ENCODE measurements around the gene CATSPER3. TPM values are rescaled to one million over a fixed set of nuclear protein-coding genes. Genes with fewer than 3 reads are reported as not detected.
A peak's percentile ranks its signal among the peaks of the same experiment; 100 is the strongest.

The CATSPER3 gene
- total RNA-seq, 1 donor from 2014 or later: 0.22 TPM

DNA sequence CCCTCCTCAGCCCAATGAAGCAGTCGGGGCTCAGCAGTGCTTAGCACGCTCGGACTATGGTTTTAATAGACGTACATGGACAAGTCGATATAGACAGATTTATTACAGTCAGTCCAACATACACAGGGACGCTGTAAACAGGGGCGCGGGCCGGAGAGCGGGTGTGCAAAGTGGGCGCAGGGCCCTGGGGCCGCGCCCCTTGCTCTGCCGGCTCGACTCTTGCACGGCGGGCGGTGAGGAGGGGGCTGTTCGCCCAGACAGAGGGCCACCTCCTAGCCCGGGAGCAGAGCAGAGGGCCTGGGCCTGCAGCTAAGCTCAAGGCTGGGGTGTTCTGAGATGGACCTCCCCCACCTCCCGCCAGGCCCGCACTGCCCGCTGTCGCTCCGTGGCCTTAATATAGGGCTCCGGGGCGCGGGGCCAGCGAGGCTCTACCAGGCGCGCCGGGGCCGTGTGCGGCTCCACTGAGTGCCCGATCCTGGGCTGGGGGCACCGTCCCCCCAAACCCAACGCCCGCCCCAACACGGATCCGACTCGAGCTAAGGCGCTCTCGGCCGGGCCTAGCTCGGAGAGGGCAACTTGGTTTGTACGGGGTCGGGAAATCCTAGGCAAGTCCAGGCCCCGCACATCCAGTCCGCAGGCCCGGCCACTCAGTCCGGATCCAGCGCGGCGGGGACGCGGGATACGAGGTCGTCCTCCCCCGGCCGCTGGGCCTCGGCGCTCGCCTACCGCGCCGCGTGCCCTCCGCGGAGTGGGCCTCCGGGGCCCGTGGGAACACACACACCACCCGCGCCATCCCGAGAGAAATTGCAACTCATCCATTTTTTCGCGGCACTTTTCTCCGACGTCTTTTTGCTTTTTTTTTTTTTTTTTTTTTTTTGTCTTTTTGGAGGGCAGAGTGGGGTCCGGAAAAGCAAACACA is 60.2 kb downstream of the CATSPER3 start:
- Mint-ChIP-seq H3K4me3 (peak overlapping the region; percentile 39), H3K36me3 (no peaks in the 10 kb centered on the region), H3K27ac (no peak overlapping the region), H3K4me1 (ENCODE audit: unreplicated experiment) (peaks cover 5% of the 10 kb centered on the region), H3K27me3 (peaks cover 85% of the 10 kb centered on the region), H3K9me3 (no peaks in the 10 kb centered on the region)
- no peak for DNase-seq (ENCODE audit: extremely low spot score, unreplicated experiment)
- TF ChIP-seq, protein P1, sequence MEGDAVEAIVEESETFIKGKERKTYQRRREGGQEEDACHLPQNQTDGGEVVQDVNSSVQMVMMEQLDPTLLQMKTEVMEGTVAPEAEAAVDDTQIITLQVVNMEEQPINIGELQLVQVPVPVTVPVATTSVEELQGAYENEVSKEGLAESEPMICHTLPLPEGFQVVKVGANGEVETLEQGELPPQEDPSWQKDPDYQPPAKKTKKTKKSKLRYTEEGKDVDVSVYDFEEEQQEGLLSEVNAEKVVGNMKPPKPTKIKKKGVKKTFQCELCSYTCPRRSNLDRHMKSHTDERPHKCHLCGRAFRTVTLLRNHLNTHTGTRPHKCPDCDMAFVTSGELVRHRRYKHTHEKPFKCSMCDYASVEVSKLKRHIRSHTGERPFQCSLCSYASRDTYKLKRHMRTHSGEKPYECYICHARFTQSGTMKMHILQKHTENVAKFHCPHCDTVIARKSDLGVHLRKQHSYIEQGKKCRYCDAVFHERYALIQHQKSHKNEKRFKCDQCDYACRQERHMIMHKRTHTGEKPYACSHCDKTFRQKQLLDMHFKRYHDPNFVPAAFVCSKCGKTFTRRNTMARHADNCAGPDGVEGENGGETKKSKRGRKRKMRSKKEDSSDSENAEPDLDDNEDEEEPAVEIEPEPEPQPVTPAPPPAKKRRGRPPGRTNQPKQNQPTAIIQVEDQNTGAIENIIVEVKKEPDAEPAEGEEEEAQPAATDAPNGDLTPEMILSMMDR (conservative IDR thresholded peaks at IDR 0.05): no peak

DNA sequence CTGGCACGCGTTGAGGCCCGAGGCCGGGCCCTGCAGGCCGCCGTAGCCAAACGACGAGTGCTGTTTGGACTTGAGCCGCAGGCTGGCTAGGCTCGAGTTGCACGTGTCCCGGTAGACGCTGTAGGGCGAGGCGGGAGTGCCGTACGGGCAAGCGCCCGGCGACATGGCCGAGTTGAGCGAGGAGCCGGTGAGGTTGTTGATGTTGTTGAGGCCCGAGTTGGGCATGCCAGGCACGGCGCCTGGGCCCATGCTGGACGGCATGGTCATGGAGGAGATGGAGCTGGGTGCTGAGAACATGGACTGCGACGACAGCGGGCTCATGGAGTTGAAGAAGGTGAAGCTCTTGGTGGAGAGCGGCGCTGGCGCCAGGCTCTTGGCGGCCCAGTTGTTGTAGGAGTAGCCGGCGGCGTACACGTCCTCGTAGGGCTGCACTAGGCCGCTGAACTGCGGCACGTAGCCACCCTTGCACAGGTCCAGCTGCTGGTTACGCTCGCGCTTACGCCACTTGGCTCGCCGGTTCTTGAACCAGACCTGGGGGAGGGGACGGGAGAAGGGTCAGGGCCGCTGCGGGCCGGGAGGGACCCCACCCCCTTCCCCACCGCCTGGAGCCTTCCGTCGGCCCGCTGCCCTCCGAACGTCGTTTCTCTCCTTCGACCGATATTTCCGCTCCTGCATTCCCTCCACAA is 61.2 kb downstream of the CATSPER3 start:
- Mint-ChIP-seq H3K4me3 (peak overlapping the region; percentile 66), H3K36me3 (no peaks in the 10 kb centered on the region), H3K27ac (no peak overlapping the region), H3K4me1 (ENCODE audit: unreplicated experiment) (peaks cover 10% of the 10 kb centered on the region), H3K9me3 (no peaks in the 10 kb centered on the region), H3K27me3 (peaks cover 83% of the 10 kb centered on the region)
- no peak for DNase-seq (ENCODE audit: extremely low spot score, unreplicated experiment)
- TF ChIP-seq, protein P1 (conservative IDR thresholded peaks at IDR 0.05): no peak

DNA sequence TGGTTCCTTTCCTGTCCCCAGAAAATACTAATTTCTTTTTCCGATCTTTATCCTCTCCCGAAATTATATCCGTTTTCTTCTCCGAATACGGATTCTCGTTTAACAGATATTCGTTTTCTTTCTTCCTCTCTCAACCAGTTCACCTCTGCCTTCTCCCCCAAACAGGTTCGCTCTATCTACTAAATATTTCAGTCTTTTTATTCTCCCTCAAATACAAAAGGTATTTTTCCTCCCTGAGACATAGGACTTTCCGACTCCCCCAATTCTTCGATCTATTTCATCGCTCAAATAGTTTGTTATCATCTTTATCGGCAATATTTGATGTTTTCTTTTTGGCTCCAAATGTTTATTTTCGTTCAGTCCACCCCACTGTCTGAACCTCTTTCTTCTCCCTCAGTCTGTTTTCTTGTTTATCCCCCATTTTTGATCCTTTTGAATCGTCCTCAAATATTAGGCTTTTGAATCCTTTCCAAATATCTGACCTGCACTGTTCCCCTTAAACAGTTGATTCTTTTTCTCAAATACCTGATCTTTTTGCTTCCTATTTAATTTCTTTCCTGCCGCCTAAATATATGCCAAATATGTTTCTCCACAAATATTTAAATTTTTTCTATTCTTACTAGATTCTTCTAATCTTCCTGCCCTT is 61.9 kb downstream of the CATSPER3 start:
- H3K27me3 Mint-ChIP-seq: peaks cover 83% of the 10 kb centered on the region
- no peaks in the 10 kb centered on the region for H3K36me3 Mint-ChIP-seq
- H3K4me1 Mint-ChIP-seq (ENCODE audit: unreplicated experiment): peaks cover 10% of the 10 kb centered on the region
- TF ChIP-seq, protein P1 (conservative IDR thresholded peaks at IDR 0.05): no peak
- H3K4me3 Mint-ChIP-seq: peak overlapping the region; percentile 66
- no peak for DNase-seq (ENCODE audit: extremely low spot score, unreplicated experiment)
- H3K27ac Mint-ChIP-seq: peak overlapping the region; percentile 4
- H3K9me3 Mint-ChIP-seq: no peaks in the 10 kb centered on the region

DNA sequence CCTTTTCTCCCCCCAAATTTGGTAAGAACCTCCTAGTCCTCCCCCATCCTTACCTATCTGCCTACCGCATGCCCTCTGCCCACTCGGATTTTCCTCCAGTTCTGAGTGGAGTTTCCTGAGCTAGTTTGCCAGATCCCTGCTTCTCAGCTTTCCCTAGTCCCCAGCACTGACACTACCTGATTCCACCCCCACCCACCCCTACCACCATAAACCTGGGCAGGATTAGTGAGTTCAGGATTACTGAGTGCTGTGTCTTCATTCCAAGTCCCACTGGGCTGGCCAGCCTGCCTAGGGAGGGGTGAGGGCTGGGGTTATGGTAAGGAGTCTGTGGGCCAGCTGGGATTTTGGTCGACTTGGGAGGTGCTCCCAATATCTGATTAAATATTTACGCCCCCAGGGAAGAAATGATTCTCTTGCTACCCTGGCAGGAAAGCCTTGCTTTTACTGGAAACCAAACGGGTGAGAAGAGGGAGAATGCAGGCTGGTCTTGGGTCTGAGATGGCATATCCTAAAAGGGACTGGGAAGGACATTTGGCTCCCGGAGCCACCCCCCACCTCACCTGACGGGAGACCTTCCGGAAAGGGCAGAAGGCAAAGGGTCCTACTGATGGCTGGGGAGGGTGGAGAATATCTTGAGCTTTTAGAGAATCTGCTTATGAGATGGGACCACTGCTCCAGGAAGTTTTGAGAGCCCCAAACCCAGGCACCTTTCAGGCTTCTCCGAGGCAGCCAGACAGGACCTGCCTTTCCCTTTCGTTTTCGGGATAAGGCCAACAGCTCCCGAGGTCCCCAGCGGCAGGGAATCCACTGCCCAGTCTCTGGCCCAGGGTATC is 62.6 kb downstream of the CATSPER3 start:
- Mint-ChIP-seq H3K36me3 (no peaks in the 10 kb centered on the region), H3K9me3 (no peaks in the 10 kb centered on the region), H3K27me3 (peaks cover 83% of the 10 kb centered on the region), H3K4me1 (ENCODE audit: unreplicated experiment) (peaks cover 12% of the 10 kb centered on the region), H3K27ac (peak overlapping the region; percentile 39), H3K4me3 (peak overlapping the region; percentile 68)
- TF ChIP-seq, protein P1 (conservative IDR thresholded peaks at IDR 0.05): no peak
- DNase-seq (ENCODE audit: extremely low spot score, unreplicated experiment): no peak
